ENCODE measurements around the gene SERGEF. TPM values are rescaled to one million over a fixed set of nuclear protein-coding genes. Genes with fewer than 3 reads are reported as not detected.

The SERGEF gene
- total RNA-seq, 1 donor from 2014 or later = 24.0 TPM

- no peak for TF ChIP-seq CTCF (IDR thresholded peaks at IDR 0.05)
- Mint-ChIP-seq H3K9me3 (ENCODE audit: unreplicated experiment) (no peaks in the 10 kb centered on the region), H3K36me3 (ENCODE audit: unreplicated experiment) (no peaks in the 10 kb centered on the region), H3K27ac (ENCODE audit: unreplicated experiment) (no peak overlapping the region), H3K4me1 (ENCODE audit: unreplicated experiment) (no peaks in the 10 kb centered on the region), H3K4me3 (ENCODE audit: unreplicated experiment) (no peak overlapping the region), H3K27me3 (ENCODE audit: unreplicated experiment) (no peaks in the 10 kb centered on the region)
- no peak for DNase-seq (ENCODE audit: extremely low spot score, unreplicated experiment)
Observed at GRCh38 chr11:17828311-17828751, 184.5 kb downstream of the SERGEF start.

- no peak overlapping the region for H3K27ac Mint-ChIP-seq (ENCODE audit: unreplicated experiment)
- no peak overlapping the region for H3K4me3 Mint-ChIP-seq (ENCODE audit: unreplicated experiment)
- H3K27me3 Mint-ChIP-seq (ENCODE audit: unreplicated experiment) = no peaks in the 10 kb centered on the region
- peaks cover 2% of the 10 kb centered on the region for H3K4me1 Mint-ChIP-seq (ENCODE audit: unreplicated experiment)
- DNase-seq (ENCODE audit: extremely low spot score, unreplicated experiment) = no peak
- H3K9me3 Mint-ChIP-seq (ENCODE audit: unreplicated experiment) = no peaks in the 10 kb centered on the region
- no peaks in the 10 kb centered on the region for H3K36me3 Mint-ChIP-seq (ENCODE audit: unreplicated experiment)
- no peak for TF ChIP-seq CTCF (IDR thresholded peaks at IDR 0.05)
Observed at GRCh38 chr11:17827006-17827405, 185.8 kb downstream of the SERGEF start.

- Mint-ChIP-seq H3K36me3 (ENCODE audit: unreplicated experiment) (no peaks in the 10 kb centered on the region), H3K4me3 (ENCODE audit: unreplicated experiment) (no peak overlapping the region), H3K4me1 (ENCODE audit: unreplicated experiment) (peaks cover 4% of the 10 kb centered on the region), H3K27me3 (ENCODE audit: unreplicated experiment) (no peaks in the 10 kb centered on the region), H3K27ac (ENCODE audit: unreplicated experiment) (no peak overlapping the region), H3K9me3 (ENCODE audit: unreplicated experiment) (no peaks in the 10 kb centered on the region)
- no peak for DNase-seq (ENCODE audit: extremely low spot score, unreplicated experiment)
- TF ChIP-seq CTCF (IDR thresholded peaks at IDR 0.05) = no peak
Observed at GRCh38 chr11:17822401-17822781, 190.5 kb downstream of the SERGEF start.

GRCh38 chr11:17821648-17822400 is 191.0 kb downstream of the SERGEF start:
- no peak for TF ChIP-seq CTCF (IDR thresholded peaks at IDR 0.05)
- Mint-ChIP-seq H3K27ac (ENCODE audit: unreplicated experiment) (no peak overlapping the region), H3K9me3 (ENCODE audit: unreplicated experiment) (no peaks in the 10 kb centered on the region), H3K27me3 (ENCODE audit: unreplicated experiment) (no peaks in the 10 kb centered on the region), H3K4me1 (ENCODE audit: unreplicated experiment) (peaks cover 4% of the 10 kb centered on the region), H3K4me3 (ENCODE audit: unreplicated experiment) (no peak overlapping the region), H3K36me3 (ENCODE audit: unreplicated experiment) (no peaks in the 10 kb centered on the region)
- DNase-seq (ENCODE audit: extremely low spot score, unreplicated experiment) = no peak

GRCh38 chr11:17816232-17816931 is 196.5 kb downstream of the SERGEF start:
- no peaks in the 10 kb centered on the region for H3K36me3 Mint-ChIP-seq (ENCODE audit: unreplicated experiment)
- no peaks in the 10 kb centered on the region for H3K9me3 Mint-ChIP-seq (ENCODE audit: unreplicated experiment)
- no peak overlapping the region for H3K4me3 Mint-ChIP-seq (ENCODE audit: unreplicated experiment)
- H3K27me3 Mint-ChIP-seq (ENCODE audit: unreplicated experiment) = no peaks in the 10 kb centered on the region
- TF ChIP-seq CTCF (IDR thresholded peaks at IDR 0.05) = no peak
- DNase-seq (ENCODE audit: extremely low spot score, unreplicated experiment) = no peak
- H3K4me1 Mint-ChIP-seq (ENCODE audit: unreplicated experiment) = no peaks in the 10 kb centered on the region
- no peak overlapping the region for H3K27ac Mint-ChIP-seq (ENCODE audit: unreplicated experiment)

Data from osteocyte (in vitro differentiated cells).